ENCODE data around the gene CCDC15.

GRCh38 chr11:125086633-125087296 lies 132.8 kb downstream of the CCDC15 start:
- TF ChIP-seq CTCF (conservative IDR thresholded peaks at IDR 0.05 in 1 of 2, IDR thresholded peaks at IDR 0.05 in 1 of 2; ENCODE audit: low read depth in 1 of 2, low read length in 2 of 2) (no peak), EZH2 (IDR thresholded peaks at IDR 0.05; ENCODE audit: low read length, missing control alignments) (no peak)
